GM12865 (cell line): ENCODE measurements around the gene PRKCA.

ENCODE experiments used
- DNase-seq: peaks from one replicate; pipeline ENCODE4 v3.0.0; 2010; ENCODE audit warnings: low read depth
- H3K4me3 ChIP-seq: 2 replicates; pipeline ENCODE4 v1.5.1; 2011; ENCODE audit warnings: mild to moderate bottlenecking, low read depth, low read length, control low read depth
- TF ChIP-seq, protein P1 (sequence below): IDR thresholded peaks from 2 replicates; pipeline ENCODE4 v1.5.1; 2011; ENCODE audit warnings: low read length, control low read depth, low read depth, inconsistent platforms; ENCODE audit not compliant: insufficient read depth; ENCODE audit errors: missing control alignments

PRKCA gene

GRCh38 chr17:66525338-66525737 lies 222.9 kb downstream of the PRKCA start:
- TF ChIP-seq, protein P1, sequence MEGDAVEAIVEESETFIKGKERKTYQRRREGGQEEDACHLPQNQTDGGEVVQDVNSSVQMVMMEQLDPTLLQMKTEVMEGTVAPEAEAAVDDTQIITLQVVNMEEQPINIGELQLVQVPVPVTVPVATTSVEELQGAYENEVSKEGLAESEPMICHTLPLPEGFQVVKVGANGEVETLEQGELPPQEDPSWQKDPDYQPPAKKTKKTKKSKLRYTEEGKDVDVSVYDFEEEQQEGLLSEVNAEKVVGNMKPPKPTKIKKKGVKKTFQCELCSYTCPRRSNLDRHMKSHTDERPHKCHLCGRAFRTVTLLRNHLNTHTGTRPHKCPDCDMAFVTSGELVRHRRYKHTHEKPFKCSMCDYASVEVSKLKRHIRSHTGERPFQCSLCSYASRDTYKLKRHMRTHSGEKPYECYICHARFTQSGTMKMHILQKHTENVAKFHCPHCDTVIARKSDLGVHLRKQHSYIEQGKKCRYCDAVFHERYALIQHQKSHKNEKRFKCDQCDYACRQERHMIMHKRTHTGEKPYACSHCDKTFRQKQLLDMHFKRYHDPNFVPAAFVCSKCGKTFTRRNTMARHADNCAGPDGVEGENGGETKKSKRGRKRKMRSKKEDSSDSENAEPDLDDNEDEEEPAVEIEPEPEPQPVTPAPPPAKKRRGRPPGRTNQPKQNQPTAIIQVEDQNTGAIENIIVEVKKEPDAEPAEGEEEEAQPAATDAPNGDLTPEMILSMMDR = no peak
- DNase-seq = no peak
- H3K4me3 ChIP-seq = no peak overlapping the region

DNA sequence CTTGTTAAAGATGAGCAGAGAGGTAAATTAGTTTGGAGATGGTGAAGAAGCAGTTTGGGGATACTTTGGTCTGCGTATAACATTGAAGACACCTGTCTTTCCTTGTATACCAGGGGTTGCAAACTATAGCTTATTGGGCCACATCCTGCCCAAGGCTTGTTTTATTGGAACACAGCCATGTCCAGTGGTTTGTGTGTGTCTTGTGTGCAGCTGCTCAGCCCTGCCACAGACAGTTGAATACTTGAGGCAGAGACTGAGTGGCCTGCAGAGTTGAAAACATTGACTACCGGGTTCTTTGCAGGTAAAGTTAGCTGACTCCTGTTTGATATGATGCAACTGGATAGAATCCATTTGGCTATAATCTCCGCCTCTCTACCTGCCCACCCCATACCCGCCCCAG lies 224.4 kb downstream of the PRKCA start:
- no peak overlapping the region for H3K4me3 ChIP-seq
- no peak for DNase-seq
- TF ChIP-seq, protein P1 = no peak

GRCh38 chr17:66527335-66527734 lies 224.9 kb downstream of the PRKCA start:
- no peak overlapping the region for H3K4me3 ChIP-seq
- DNase-seq = no peak
- TF ChIP-seq, protein P1 = no peak

GRCh38 chr17:66531851-66532295 lies 229.5 kb downstream of the PRKCA start:
- H3K4me3 ChIP-seq = no peak overlapping the region
- DNase-seq = no peak
- TF ChIP-seq, protein P1 = no peak

DNA sequence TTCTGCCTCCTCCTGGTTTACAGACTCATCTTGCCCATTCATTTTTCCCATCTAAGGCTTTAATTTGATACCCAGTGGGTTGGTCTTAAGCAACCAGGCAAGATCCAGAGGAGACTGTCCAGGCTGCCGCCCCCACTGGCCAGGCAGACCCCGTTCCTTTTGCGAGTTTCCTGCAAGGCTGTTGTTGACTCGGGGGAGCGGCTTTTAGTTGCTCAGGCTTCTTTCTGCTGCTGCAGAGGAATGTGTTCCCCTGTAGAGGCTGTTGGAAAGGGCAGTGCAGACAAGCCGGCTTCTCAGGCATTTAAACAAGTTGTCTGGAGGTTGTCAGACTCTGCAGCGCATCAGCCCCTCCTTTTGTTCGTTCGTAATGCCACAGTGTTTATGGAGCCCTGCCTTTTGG lies 231.2 kb downstream of the PRKCA start:
- TF ChIP-seq, protein P1 = no peak
- no peak for DNase-seq
- H3K4me3 ChIP-seq = no peak overlapping the region

DNA sequence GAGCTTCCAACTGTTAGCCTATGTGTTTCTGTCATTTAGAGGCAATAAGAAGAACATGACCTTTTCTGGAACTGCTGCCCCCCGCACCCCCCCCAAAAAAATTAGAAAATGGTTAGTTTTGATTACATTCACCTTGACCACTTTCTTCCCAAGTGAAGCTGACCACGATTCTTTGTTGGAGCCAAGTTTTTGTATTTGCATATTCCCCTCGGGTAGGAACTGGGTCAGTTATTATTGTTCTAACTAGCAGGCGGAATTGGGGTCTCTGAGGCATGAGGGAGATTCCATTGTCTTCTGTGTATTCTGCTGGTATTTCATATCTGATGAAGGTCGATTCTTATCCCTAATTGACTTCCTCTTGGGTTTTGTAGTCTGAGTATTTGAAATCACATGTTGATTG lies 231.6 kb downstream of the PRKCA start:
- no peak overlapping the region for H3K4me3 ChIP-seq
- no peak for DNase-seq
- TF ChIP-seq, protein P1 = no peak

DNA sequence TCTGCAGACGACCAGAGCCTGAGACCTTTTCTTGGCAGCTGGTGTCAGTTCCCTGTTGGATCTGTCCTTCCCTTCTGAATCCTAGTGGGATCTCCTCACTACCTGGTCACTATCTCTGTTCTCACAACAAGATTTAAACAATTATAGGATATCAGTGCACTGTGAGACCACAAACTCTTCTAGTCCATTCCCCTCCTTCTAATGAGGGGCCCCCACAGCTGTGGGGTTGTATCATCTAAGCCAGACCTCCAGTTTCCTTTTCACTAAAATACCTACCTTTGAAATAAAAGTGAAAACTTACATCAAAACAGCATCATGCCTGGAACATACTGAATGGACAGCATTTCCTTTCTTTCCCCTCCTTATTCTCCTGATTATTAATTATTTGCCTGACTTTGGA lies 233.2 kb downstream of the PRKCA start:
- TF ChIP-seq, protein P1 = no peak
- no peak overlapping the region for H3K4me3 ChIP-seq
- DNase-seq = no peak
